Measurements from ENCODE around the gene NRG2. TPM values are rescaled to one million over a fixed set of nuclear protein-coding genes. Genes with fewer than 3 reads are reported as not detected.

Gene NRG2
- total and polyA plus RNA-seq, 2 of the 8 experiments (the other 6 are each of a cell fraction or from before 2014, with no cell fraction given): 0.27 to 0.54 TPM

GRCh38 chr5:139839918-139840317 is 203.2 kb downstream of the NRG2 start:
- POLR2A ChIA-PET (ENCODE audit: partially characterized antibody): no interaction called here
- no peak overlapping the region for H3K9ac ChIP-seq (replicated peaks in 1 of 4; ENCODE audit: extremely low read depth in 1 of 4, low read depth in 3 of 4, low read length in 3 of 4)
- no peak overlapping the region for H2AK5ac ChIP-seq (ENCODE audit: low read depth, low read length)
- H4K8ac ChIP-seq (ENCODE audit: extremely low read depth, insufficient read depth, low read length): no peak overlapping the region
- H3K79me1 ChIP-seq (ENCODE audit: low read depth, low read length): no peaks in the 10 kb centered on the region
- no peak overlapping the region for H3K27ac ChIP-seq (ENCODE audit: low read depth, low read length)
- no peak overlapping the region for H2BK120ac ChIP-seq (replicated peaks; ENCODE audit: low read depth, low read length)
- H3K4me1 ChIP-seq (replicated peaks in 1 of 4; ENCODE audit: control insufficient read depth in 3 of 4, insufficient read depth in 4 of 4, low read length in 3 of 4): no peaks in the 10 kb centered on the region; a peak in 1 of 7 replicates
- no peaks in the 10 kb centered on the region for H3K79me2 ChIP-seq (ENCODE audit: control insufficient read depth in 1 of 2, insufficient read depth in 2 of 2, low read length in 2 of 2)
- no peak for TF ChIP-seq SP4 (IDR thresholded peaks at IDR 0.05; ENCODE audit: low read length)
- no peak for TF ChIP-seq BCL11A (IDR thresholded peaks at IDR 0.05; ENCODE audit: low read depth in 2 of 2, low read length in 2 of 2)
- no peak for TF ChIP-seq SIX5 (IDR thresholded peaks at IDR 0.05; ENCODE audit: low read depth, low read length)
- TF ChIP-seq SP1 (IDR thresholded peaks at IDR 0.05; ENCODE audit: low read depth, low read length): no peak
- no peak for TF ChIP-seq BRCA1 (IDR thresholded peaks at IDR 0.05; ENCODE audit: low read depth, low read length)
- no peak for TF ChIP-seq JUND (IDR thresholded peaks at IDR 0.05; ENCODE audit: low read length)
- peaks cover 0 to 6% (median 5%) of the 10 kb centered on the region in 4 experiments; a peak in 5 of 7 replicates for H3K27me3 ChIP-seq (replicated peaks in 1 of 4; ENCODE audit: control insufficient read depth in 3 of 4, extremely low read depth in 1 of 4, insufficient read depth in 3 of 4, low read length in 3 of 4)
- no peak for FAIRE-seq
- H4K91ac ChIP-seq (replicated peaks; ENCODE audit: insufficient read length, low read length): no peak overlapping the region
- no peaks in the 10 kb centered on the region for H3K36me3 ChIP-seq (ENCODE audit: control insufficient read depth in 2 of 4, insufficient read depth in 4 of 4, low read length in 3 of 4)
- H3K18ac ChIP-seq (ENCODE audit: extremely low read depth, low read length): no peak overlapping the region
- no peak overlapping the region for H3K4ac ChIP-seq (replicated peaks; ENCODE audit: insufficient read length, low read depth, low read length)
- CTCF ChIA-PET (ENCODE audit: partially characterized antibody): interaction anchor here (0.8 to 5.9 kb wide), 6 partner anchors 23 to 132 kb away, joined by 3 to 75 read pairs (median 10); no protein-coding TSS in a partner anchor
- no peak for DNase-seq (ENCODE audit: low read depth in 1 of 2, low spot score in 2 of 2)
- peaks cover 4% of the 10 kb centered on the region; the same call in 1 of the 2 replicates for H3K23me2 ChIP-seq (ENCODE audit: low read depth, low read length)
- H2BK12ac ChIP-seq (ENCODE audit: low read depth, low read length): no peak overlapping the region
- no peak overlapping the region for H3K56ac ChIP-seq (replicated peaks; ENCODE audit: insufficient read length, low read depth, low read length)
- H4K20me1 ChIP-seq (replicated peaks in 1 of 2; ENCODE audit: control insufficient read depth in 1 of 2, insufficient read depth in 2 of 2, low read length in 2 of 2): no peaks in the 10 kb centered on the region
- no peak overlapping the region for H4K5ac ChIP-seq (ENCODE audit: insufficient read length, low read depth, low read length)
- no peak overlapping the region for H2BK5ac ChIP-seq (ENCODE audit: low read depth, low read length)
- H2BK15ac ChIP-seq (ENCODE audit: low read length): no peak overlapping the region
- WGBS, 2 experiments (ENCODE audit: extremely low coverage in 1 of 2, insufficient coverage in 1 of 2, insufficient read length in 1 of 2, insufficient replicate concordance in 2 of 2, low coverage in 1 of 2, low lambda C conversion rate in 2 of 2, missing lambda C conversion rate in 1 of 2): 88% methylated on average over 8 of the region's 8 CpGs; no CpG with 5 or more reads in 1 of the 2 experiments
- H3K9me3 ChIP-seq (ENCODE audit: insufficient read depth in 2 of 2, low read depth in 1 of 2, low read length in 1 of 2): no peaks in the 10 kb centered on the region
- H3K4me2 ChIP-seq (ENCODE audit: insufficient read depth in 1 of 2, low read depth in 2 of 2, low read length in 2 of 2): no peak overlapping the region
- no peak overlapping the region for H3K14ac ChIP-seq (ENCODE audit: insufficient read length)
- H3K23ac ChIP-seq (ENCODE audit: insufficient read length): no peak overlapping the region
- no peak overlapping the region for H2BK20ac ChIP-seq (ENCODE audit: low read length)
- H3K4me3 ChIP-seq (ENCODE audit: extremely low read depth in 1 of 4, insufficient read depth in 2 of 4, low read depth in 3 of 4, low read length in 4 of 4): no peak overlapping the region
- H2AFZ ChIP-seq (ENCODE audit: low read length): no peak overlapping the region

Data from H1 (cell line).